HG02678 (cell line): Measurements from ENCODE around the gene OLFM1.
"Not testable (repeated sequence)": the region's sequence is repeated elsewhere in the genome, so short reads cannot be mapped to it uniquely, and the experiment has no call there.

ENCODE experiments used
- ATAC-seq: cut with Tn5 transposase; IDR thresholded peaks from one replicate; pipeline ENCODE4 v1.9.1; 2021; ENCODE audit warnings: mild to moderate bottlenecking, moderate library complexity; ENCODE audit not compliant: unreplicated experiment

OLFM1 gene

GRCh38 chr9:135056541-135056940 lies 30.9 kb upstream of the OLFM1 start:
- ATAC-seq: no peak

- no peak for ATAC-seq
Observed at GRCh38 chr9:135060461-135061116, 26.9 kb upstream of the OLFM1 start.

DNA sequence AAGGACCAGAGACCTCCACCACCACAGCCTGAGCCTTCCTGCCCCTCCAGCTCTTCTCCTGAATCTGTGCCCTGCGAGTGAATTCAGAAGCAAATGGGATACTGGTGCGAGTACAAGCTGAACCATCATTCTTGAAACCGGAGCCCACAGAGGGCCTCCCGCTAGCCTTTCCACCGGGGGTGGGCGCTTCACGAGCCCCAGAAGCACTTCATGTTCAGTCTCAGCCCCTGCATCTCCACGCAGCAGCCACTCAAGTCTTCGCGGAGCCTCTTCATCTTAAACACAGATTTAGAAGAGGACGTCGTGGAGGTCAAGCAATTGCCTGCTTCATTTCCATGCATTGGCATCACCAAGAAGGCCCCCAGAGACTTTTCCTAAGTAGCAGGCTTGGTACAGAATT lies 26.0 kb upstream of the OLFM1 start:
- ATAC-seq: no peak

GRCh38 chr9:135062254-135062653 lies 25.2 kb upstream of the OLFM1 start:
- ATAC-seq: no peak

DNA sequence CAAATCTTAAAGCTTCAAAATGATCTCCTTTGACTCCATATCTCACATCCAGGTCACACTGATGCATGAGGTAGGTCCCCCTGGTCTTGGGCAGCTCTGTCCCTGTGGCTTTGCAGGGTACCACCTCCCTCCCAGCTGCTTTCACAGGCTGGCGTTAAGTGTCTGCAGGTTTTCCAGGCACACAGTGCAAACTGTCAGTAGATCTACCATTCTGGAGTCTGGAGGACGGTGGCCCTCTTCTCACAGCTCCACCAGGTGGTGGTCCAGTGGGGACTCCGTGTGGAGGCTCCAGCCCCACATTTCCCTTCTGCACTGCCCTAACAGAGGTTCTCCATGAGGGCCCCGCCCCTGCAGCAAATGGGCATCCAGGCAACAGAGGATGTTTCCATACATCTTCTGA lies 24.0 kb upstream of the OLFM1 start:
- ATAC-seq: not testable (repeated sequence)

- ATAC-seq: not testable (repeated sequence)
Observed at GRCh38 chr9:135063888-135064287, 23.6 kb upstream of the OLFM1 start.

DNA sequence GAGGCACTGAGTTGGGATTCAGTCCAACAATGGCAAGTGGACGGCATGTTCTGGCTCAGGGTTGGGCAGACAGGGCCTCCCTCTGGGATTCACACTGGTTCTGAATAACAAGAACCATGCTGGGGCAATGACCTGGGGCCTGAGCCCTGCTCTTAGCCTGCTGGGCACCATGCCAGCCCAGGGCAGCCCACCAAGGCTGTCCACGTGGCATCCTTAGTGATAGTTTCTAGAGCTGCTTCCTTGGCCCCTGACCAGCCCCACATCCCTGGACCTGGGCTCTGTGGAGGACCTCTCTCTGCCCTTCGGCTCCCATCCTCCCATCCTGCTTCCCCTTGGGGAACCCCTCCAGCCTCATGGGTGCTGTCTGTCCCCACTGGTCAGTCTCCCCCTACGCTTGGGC lies 22.3 kb upstream of the OLFM1 start:
- no peak for ATAC-seq

- no peak for ATAC-seq
Observed at GRCh38 chr9:135065804-135066203, 21.7 kb upstream of the OLFM1 start.

DNA sequence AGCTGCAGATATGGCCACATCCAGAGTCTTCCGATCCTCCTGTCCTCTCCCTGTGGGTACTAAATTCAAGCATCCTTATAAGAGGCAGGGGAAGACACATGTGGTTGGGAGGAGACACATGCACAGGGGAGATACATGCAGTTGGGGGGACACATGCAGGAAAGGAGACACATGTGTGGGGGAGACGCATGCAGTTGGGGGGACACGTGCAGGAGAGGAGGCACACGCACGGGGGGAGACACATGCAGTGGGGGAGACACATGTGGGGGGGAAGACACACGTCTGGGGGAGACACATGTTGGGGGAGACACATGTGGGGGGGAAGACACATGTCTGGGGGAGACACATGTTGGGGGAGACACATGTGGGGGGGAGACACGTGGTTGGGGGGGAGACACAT lies 21.2 kb upstream of the OLFM1 start:
- ATAC-seq: no peak

- no peak for ATAC-seq
Observed at GRCh38 chr9:135067096-135067710, 20.3 kb upstream of the OLFM1 start.

- ATAC-seq: no peak
Observed at GRCh38 chr9:135068776-135069415, 18.6 kb upstream of the OLFM1 start.

DNA sequence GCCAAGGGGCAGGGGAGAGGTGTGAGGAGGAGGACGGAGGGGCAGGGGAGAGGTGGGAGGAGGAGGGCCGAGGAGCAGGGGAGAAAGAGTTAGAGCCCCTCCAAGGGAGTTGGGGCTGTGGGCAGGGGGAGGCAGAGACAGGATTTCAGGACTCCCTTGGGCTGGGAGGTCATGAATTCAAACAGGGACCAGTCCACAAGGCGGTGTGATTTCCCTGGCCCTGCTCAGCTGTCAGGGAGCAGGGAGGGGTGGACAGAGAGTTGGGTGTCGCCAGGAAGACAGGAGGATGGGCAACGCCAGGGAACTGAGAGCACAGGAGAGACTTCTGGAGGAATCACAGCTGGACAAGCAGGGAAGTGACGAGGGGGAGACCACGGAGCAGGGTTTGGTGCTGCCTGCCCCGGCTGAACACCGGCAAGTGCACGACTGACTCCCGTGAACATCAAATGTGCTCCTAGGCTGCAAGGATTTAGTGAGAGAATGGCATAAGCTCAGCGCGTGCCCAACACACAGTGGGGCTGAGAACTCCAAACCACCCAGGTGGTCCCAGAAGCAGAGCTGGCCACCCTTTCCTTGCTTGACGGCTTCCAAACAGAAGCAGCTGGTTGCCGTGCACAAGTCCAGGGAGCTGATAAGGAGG lies 17.8 kb upstream of the OLFM1 start:
- no peak for ATAC-seq

GRCh38 chr9:135070198-135070951 lies 17.1 kb upstream of the OLFM1 start:
- ATAC-seq: no peak

- no peak for ATAC-seq
Observed at GRCh38 chr9:135070964-135071735, 16.3 kb upstream of the OLFM1 start.

DNA sequence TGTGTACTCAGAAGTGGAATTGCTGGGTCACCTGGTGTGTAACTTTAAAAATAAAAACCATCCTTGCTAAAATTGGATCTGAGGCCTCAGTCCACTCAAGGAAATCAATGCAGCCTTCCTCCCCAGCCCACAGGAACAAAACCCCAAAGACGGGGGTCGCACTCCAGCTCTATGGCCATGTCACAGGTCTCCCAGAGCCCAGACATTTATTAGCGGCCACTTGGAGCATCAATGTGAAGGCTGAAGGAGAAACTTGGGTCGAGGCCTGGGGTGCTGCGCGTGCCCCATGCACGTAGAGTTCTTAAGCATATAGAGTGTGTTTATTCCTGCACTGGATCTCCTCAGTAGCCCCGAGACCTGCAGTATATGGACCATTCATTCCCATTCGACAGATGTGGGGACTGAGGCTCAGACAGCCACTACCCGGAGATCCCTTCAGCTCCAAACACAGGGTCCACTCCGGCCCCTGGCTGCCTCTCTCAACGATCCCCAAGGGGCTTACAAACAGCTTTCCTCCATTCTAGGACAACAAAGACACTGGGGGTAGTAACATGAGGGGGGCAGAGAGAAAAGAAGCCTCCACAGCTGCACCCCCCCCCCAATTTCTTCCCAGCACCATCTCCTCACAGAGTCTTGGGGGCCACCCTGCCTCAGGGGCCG lies 14.3 kb upstream of the OLFM1 start:
- ATAC-seq: no peak

GRCh38 chr9:135073741-135074305 lies 13.6 kb upstream of the OLFM1 start:
- no peak for ATAC-seq

DNA sequence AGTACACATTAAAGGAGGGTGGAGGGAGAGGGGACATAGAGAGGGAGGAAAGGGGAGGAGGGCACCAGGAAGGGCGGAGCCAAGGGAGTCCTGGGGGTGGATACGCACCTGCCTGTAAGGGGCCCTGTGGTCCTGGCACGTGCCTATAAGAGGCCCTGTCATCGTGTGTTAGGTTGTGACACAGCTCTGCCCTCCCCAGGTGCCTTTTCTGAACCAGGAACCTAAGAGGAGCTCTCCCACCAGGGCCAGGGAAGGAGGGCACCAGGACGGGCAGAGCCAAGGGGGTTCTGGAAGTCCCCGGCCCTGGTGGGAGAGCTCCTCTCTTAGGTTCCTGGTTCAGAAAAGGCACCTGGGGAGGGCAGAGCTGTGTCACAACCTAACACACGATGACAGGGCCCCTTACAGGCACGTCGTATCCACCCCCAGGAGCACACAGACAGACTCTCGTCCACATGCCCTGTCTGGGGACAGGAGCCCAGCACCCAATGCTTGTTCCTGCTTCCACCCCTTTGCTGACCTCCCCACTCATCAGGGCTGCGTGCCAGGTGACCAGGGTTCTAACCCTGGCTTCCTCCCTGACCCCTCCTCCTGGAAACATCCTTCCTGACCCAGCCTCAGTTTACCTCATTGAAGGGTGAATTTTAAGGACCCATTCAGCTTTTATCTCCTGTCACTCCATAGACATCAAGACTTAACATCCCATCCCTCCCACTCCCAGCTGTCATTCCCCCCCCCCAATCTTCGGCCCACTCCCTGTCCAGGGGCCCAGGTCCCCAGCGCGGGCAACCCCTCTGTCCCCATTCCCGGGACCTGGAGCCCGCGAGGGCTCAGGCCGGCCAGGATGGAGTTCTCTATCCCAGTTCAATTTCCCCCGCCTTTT lies 12.9 kb upstream of the OLFM1 start:
- no peak for ATAC-seq

DNA sequence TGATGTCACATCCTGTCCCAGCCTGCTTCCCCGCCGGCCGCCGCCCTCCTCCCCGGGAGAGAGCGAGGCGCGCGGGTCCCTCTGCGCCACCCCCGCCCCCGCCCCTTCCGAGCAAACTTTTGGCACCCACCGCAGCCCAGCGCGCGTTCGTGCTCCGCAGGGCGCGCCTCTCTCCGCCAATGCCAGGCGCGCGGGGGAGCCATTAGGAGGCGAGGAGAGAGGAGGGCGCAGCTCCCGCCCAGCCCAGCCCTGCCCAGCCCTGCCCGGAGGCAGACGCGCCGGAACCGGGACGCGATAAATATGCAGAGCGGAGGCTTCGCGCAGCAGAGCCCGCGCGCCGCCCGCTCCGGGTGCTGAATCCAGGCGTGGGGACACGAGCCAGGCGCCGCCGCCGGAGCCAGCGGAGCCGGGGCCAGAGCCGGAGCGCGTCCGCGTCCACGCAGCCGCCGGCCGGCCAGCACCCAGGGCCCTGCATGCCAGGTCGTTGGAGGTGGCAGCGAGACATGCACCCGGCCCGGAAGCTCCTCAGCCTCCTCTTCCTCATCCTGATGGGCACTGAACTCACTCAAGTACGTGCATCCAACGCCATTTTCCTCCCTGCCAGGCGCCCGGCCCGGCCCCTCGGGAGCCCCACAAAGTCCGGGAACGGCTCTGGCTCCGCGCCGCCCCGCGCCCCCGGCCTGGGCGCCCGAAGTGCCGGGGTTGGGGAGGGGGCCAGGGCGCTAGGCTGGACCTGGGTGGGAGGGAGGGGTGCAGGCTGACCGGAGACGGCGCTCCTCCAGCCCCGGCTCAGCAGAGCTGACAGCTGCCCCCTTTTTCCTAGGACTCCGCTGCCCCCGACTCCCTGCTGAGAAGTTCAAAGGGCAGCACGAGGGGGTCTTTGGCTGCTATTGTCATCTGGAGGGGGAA lies 12.0 kb upstream of the OLFM1 start:
- ATAC-seq: no peak
